Gastroesophageal sphincter (tissue), 3 donors: ENCODE data around the gene PNMA6E.

Experiments
- CTCF ChIP-seq, 4 experiments: fragments of 200-600 bp in 2 of 4; fragments of 450-650 bp in 2 of 4; sonication (generic) in 1 of 4; IDR thresholded peaks; one replicate each; pipeline ENCODE4 v1.5.1; 2017 to 2019; ENCODE audit warnings: antibody characterized with exemption in 4 of 4, mild to moderate bottlenecking in 2 of 4, moderate library complexity in 2 of 4
- EP300 ChIP-seq: sonication (generic); formaldehyde crosslinking; IDR thresholded peaks from one replicate; pipeline ENCODE4 v1.6.1; 2017; ENCODE audit warnings: antibody characterized with exemption, mild to moderate bottlenecking

- TF ChIP-seq CTCF (IDR thresholded peaks at IDR 0.05) (no peak), EP300 (no peak)
These were observed 49.8 kb upstream of the PNMA6E start for GRCh38 chrX:153450949-153451277.
